Measurements from ENCODE around the gene BRINP3.

GRCh38 chr1:190429141-190429540 is 48.5 kb downstream of the BRINP3 start:
- TF ChIP-seq, protein P1, sequence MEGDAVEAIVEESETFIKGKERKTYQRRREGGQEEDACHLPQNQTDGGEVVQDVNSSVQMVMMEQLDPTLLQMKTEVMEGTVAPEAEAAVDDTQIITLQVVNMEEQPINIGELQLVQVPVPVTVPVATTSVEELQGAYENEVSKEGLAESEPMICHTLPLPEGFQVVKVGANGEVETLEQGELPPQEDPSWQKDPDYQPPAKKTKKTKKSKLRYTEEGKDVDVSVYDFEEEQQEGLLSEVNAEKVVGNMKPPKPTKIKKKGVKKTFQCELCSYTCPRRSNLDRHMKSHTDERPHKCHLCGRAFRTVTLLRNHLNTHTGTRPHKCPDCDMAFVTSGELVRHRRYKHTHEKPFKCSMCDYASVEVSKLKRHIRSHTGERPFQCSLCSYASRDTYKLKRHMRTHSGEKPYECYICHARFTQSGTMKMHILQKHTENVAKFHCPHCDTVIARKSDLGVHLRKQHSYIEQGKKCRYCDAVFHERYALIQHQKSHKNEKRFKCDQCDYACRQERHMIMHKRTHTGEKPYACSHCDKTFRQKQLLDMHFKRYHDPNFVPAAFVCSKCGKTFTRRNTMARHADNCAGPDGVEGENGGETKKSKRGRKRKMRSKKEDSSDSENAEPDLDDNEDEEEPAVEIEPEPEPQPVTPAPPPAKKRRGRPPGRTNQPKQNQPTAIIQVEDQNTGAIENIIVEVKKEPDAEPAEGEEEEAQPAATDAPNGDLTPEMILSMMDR (IDR thresholded peaks at IDR 0.05), result no peak
- no peak for TF ChIP-seq POLR2A (IDR thresholded peaks at IDR 0.05; ENCODE audit: low read depth)

Data from esophagus muscularis mucosa (tissue), 3 donors.